B cell (primary cell): ENCODE measurements around the gene SMC1B. TPM values are rescaled to one million over a fixed set of nuclear protein-coding genes. Genes with fewer than 3 reads are reported as not detected.

Source experiments
- ATAC-seq: fragments of 200-7000 bp; cut with Tn5 transposase; one replicate; pipeline ENCODE4 v1.10.0; 2021; ENCODE audit warnings: low read depth, mild to moderate bottlenecking, moderate number of reproducible peaks, moderate library complexity
- CTCF ChIA-PET: fragments of 350-600 bp; sonication (Branson Sonifier 250); formaldehyde crosslinking; loops from one replicate; lab custom pipeline; 2021; ENCODE audit warnings: antibody characterized with exemption, inconsistent platforms; lab: Charles Lee
- POLR2A ChIA-PET: fragments of 350-600 bp; sonication (Branson Sonifier 250); formaldehyde crosslinking; loops from one replicate; lab custom pipeline; 2021; ENCODE audit warnings: antibody characterized with exemption; lab: Charles Lee
- DNase-seq: peaks from one replicate; pipeline ENCODE4 v3.0.0; 2013
- H2AFZ ChIP-seq: 2 replicates; pipeline ENCODE4 v1.6.1; 2012; ENCODE audit warnings: mild to moderate bottlenecking, low read depth, low read length; ENCODE audit not compliant: insufficient read depth, poor library complexity, severe bottlenecking
- H3K27ac ChIP-seq, 2 donors: 1 replicate in 1 of 2; 2 replicates in 1 of 2; pipeline ENCODE4 v1.5.1; 2012 to 2013; ENCODE audit warnings: low read length in 2 of 2, mild to moderate bottlenecking in 2 of 2, moderate library complexity in 1 of 2
- H3K27me3 ChIP-seq, 4 experiments: fragments of 200-600 bp in 1 of 4; sonication (generic) in 1 of 4; replicated peaks in 1 of 4; 1 replicate in 2 of 4; 2 replicates in 2 of 4; pipeline versions ENCODE4 v1.6.1 to v1.7.0; 2013 to 2016; ENCODE audit warnings: low read length in 3 of 4, mild to moderate bottlenecking in 2 of 4, mixed read lengths in 1 of 4, moderate library complexity in 1 of 4; ENCODE audit not compliant: insufficient read depth in 4 of 4, control insufficient read depth in 3 of 4; ENCODE audit errors: control extremely low read depth in 1 of 4
- H3K36me3 ChIP-seq, 2 experiments: replicated peaks in 1 of 2; 1 replicate in 1 of 2; 2 replicates in 1 of 2; pipeline versions ENCODE4 v1.6.1 to v1.7.1; 2013; ENCODE audit warnings: low read length in 1 of 2; ENCODE audit not compliant: insufficient read depth in 2 of 2, control insufficient read depth in 1 of 2; ENCODE audit errors: control extremely low read depth in 1 of 2, extremely low read depth in 1 of 2
- H3K4me1 ChIP-seq, 2 donors: fragments of 200-600 bp in 1 of 2; sonication (generic) in 1 of 2; 1 replicate in 1 of 2; 2 replicates in 1 of 2; pipeline versions ENCODE4 v1.5.1 to v1.6.1; 2013 to 2017; ENCODE audit warnings: low read length in 2 of 2; ENCODE audit not compliant: control insufficient read depth in 2 of 2, insufficient read depth in 2 of 2
- H3K4me2 ChIP-seq: replicated peaks from 2 replicates; pipeline ENCODE3; 2012; ENCODE audit warnings: mild to moderate bottlenecking, low read depth, low read length; ENCODE audit not compliant: poor library complexity, severe bottlenecking
- H3K4me3 ChIP-seq, 5 experiments: fragments of 200-600 bp in 1 of 5; sonication (generic) in 1 of 5; 1 replicate in 3 of 5; 2 replicates in 2 of 5; pipeline versions ENCODE4 v1.5.1 to v1.7.0; 2011 to 2016; ENCODE audit warnings: low read length in 4 of 5, mild to moderate bottlenecking in 4 of 5, low read depth in 2 of 5, control low read depth in 1 of 5, moderate library complexity in 1 of 5; ENCODE audit not compliant: insufficient read depth in 1 of 5; ENCODE audit errors: control extremely low read depth in 1 of 5, extremely low read depth in 1 of 5
- H3K79me2 ChIP-seq: fragments of 200-600 bp; sonication (generic); one replicate; pipeline ENCODE4 v1.6.0; 2016; ENCODE audit warnings: low read length; ENCODE audit not compliant: control insufficient read depth, insufficient read depth
- H3K9ac ChIP-seq: fragments of 200-600 bp; sonication (generic); 2 replicates; pipeline ENCODE4 v1.6.1; 2017; ENCODE audit warnings: mild to moderate bottlenecking, low read length, moderate library complexity
- H3K9me3 ChIP-seq, 3 donors: one replicate each; pipeline versions ENCODE4 v1.6.1 to v1.7.1; 2013; ENCODE audit warnings: low read length in 2 of 3; ENCODE audit not compliant: control insufficient read depth in 2 of 3, insufficient read depth in 1 of 3; ENCODE audit errors: control extremely low read depth in 1 of 3
- H4K20me1 ChIP-seq: 2 replicates; pipeline ENCODE4 v1.6.0; 2012; ENCODE audit warnings: mild to moderate bottlenecking, low read length; ENCODE audit not compliant: insufficient read depth, control insufficient read depth, poor library complexity, severe bottlenecking
- H3K27ac Mint-ChIP-seq: one replicate; pipeline ENCODE4 v1.8.0; 2021; ENCODE audit warnings: mixed read lengths
- H3K27me3 Mint-ChIP-seq: one replicate; pipeline ENCODE4 v1.8.0; 2021; ENCODE audit warnings: mixed read lengths
- H3K4me1 Mint-ChIP-seq: one replicate; pipeline ENCODE4 v1.8.0; 2021; ENCODE audit warnings: mixed read lengths
- H3K4me3 Mint-ChIP-seq: one replicate; pipeline ENCODE4 v1.8.0; 2021; ENCODE audit warnings: mixed read lengths
- H3K9me3 Mint-ChIP-seq: one replicate; pipeline ENCODE4 v1.8.0; 2022; ENCODE audit warnings: mixed read lengths; ENCODE audit not compliant: insufficient read depth
- EZH2 ChIP-seq: IDR thresholded peaks from 2 replicates; pipeline ENCODE4 v1.6.1; 2012; ENCODE audit warnings: borderline replicate concordance, low read depth, mild to moderate bottlenecking, moderate library complexity, low read length; ENCODE audit not compliant: insufficient read depth, poor library complexity, severe bottlenecking
- WGBS: methylation state at CpG from one replicate; pipeline ENCODE4 v1.1.5; 2013; ENCODE audit warnings: missing lambda C conversion rate; ENCODE audit not compliant: insufficient coverage; 5-methylcytosine and 5-hydroxymethylcytosine counted together
- intact Hi-C: fragments of 100-400 bp; cut with micrococcal nuclease; formaldehyde crosslinking; loops from one replicate; pipeline ENCODE4 v1.10.0; 2022
- polyA plus RNA-seq: library from polyadenylated mRNA; depleted of rRNA; stranded (reverse); fragments of >200 nt; gene quantifications from 2 replicates; pipeline ENCODE4 v1.2.3, GENCODE V29; 2012
- total RNA-seq, 2 donors: library from RNA; stranded (reverse); fragments of 120-200 nt in 1 of 2; gene quantifications; 1 replicate in 1 of 2; 2 replicates in 1 of 2; pipeline versions ENCODE4 v1.2.3 to v1.2.4, GENCODE V29; 2013 to 2022
- TF ChIP-seq, protein P1 (sequence below): fragments of 200-600 bp; IDR thresholded peaks from one replicate; pipeline ENCODE4 v1.8.0; 2022; ENCODE audit warnings: antibody characterized with exemption, mild to moderate bottlenecking

Gene SMC1B
- total and polyA plus RNA-seq, 2 donors (not counting 1 experiment from before 2014, with no cell fraction given), result 0.07 TPM; not detected in 1

DNA sequence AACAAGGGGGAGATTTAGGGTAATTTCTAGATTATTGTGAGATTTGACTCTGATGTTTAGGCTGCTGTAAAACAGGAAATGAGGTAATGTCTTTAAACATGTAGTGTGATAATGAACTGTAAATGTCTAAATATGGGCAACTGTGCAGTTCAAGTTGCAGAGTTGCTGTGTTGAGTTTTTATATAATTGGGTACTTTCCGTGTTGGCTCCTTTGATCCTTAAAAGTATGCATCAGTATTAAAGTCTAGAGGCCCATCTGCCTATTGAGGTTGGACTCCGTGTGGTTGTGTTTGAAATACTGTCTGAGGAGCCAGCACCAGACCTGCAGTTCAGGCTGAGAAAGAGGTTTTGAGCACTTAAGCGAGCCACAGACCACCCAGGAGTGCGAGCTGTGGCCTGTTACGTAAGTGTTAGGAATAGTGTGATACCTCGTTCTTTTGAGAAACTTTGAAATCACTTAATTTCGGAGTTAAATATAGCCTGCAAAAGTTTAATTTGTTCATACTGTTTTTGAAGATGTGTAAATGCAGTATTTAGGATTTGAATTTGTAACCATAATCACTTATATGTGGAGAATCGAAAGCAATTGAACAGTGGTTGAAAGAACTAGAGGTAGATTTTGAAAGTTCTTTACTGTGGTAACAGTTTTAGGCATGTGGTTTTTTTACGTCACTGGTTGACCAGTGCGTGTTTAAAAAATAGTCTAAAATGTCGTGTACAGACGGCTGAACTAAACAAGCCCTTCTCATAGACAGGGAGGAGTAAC lies 94.7 kb downstream of the SMC1B start:
- peak; percentile 63 for ATAC-seq
- Histone ChIP-seq H3K79me2 (peaks cover 81% of the 10 kb centered on the region), H2AFZ (peak overlapping the region; percentile 80), H3K9ac (peak overlapping the region; percentile 65), H3K36me3 (peaks cover 0 to 22% of the 10 kb centered on the region in 2 experiments), H3K4me2 (peak overlapping the region; percentile 65), H4K20me1 (peaks cover 5% of the 10 kb centered on the region), H3K4me1 (peaks cover 25 to 28% of the 10 kb centered on the region in 2 donors), H3K27ac (peak overlapping the region; percentile 89 to 97), H3K4me3 (peak overlapping the region in 4 of 5 experiments; percentile 9 to 17 (median 16)), H3K27me3 (no peaks in the 10 kb centered on the region), H3K9me3 (no peaks in the 10 kb centered on the region)
- intact Hi-C loops, result loop anchor here (1.0 to 5.0 kb wide), 5 partner anchors 8 to 155 kb away; partner anchors contain the start of genes NUP50 and UPK3A
- DNase-seq, result no peak
- Mint-ChIP-seq H3K27me3 (no peaks in the 10 kb centered on the region), H3K4me3 (peak overlapping the region; percentile 89), H3K9me3 (no peaks in the 10 kb centered on the region), H3K4me1 (peaks cover 42% of the 10 kb centered on the region), H3K27ac (peak overlapping the region; percentile 97)
- ChIA-PET CTCF (interaction anchor here (0.9 kb wide), 1 partner anchor 22 kb away, joined by 3 read pairs; no protein-coding TSS in a partner anchor), POLR2A (no interaction called here)
- WGBS, result 75% methylated on average over 12 of the region's 12 CpGs
- TF ChIP-seq, protein P1, sequence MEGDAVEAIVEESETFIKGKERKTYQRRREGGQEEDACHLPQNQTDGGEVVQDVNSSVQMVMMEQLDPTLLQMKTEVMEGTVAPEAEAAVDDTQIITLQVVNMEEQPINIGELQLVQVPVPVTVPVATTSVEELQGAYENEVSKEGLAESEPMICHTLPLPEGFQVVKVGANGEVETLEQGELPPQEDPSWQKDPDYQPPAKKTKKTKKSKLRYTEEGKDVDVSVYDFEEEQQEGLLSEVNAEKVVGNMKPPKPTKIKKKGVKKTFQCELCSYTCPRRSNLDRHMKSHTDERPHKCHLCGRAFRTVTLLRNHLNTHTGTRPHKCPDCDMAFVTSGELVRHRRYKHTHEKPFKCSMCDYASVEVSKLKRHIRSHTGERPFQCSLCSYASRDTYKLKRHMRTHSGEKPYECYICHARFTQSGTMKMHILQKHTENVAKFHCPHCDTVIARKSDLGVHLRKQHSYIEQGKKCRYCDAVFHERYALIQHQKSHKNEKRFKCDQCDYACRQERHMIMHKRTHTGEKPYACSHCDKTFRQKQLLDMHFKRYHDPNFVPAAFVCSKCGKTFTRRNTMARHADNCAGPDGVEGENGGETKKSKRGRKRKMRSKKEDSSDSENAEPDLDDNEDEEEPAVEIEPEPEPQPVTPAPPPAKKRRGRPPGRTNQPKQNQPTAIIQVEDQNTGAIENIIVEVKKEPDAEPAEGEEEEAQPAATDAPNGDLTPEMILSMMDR, result no peak
- no peak for TF ChIP-seq EZH2

DNA sequence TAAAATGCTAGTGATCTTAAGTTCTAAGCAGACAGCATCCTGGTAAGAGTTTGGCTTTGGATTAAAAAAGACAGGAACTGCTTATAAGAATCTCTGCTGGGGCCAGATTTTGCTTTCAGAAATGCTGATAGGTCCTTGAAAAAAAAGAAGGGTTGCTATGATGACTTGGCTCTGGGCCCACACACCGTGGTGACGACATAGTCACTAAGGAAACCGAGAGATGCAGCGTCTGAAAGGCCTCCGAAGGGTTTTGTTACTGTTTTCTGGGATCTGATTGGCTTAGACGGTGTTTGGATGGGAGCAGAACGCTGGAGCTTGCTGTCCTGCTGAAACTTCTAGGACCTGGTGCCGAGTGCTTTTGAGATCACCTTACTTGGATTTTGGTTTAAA lies 95.2 kb downstream of the SMC1B start:
- Histone ChIP-seq H2AFZ (peak overlapping the region; percentile 80), H3K4me1 (peaks cover 25 to 28% of the 10 kb centered on the region in 2 donors), H3K4me3 (peak overlapping the region in 4 of 5 experiments; percentile 9 to 17 (median 16)), H3K4me2 (peak overlapping the region; percentile 65), H3K27me3 (no peaks in the 10 kb centered on the region), H3K27ac (peak overlapping the region; percentile 89 to 97), H4K20me1 (peaks cover 5% of the 10 kb centered on the region), H3K36me3 (peaks cover 0 to 16% of the 10 kb centered on the region in 2 experiments), H3K79me2 (peaks cover 81% of the 10 kb centered on the region), H3K9me3 (no peaks in the 10 kb centered on the region), H3K9ac (peak overlapping the region; percentile 65)
- H3K27ac Mint-ChIP-seq, result peak overlapping the region; percentile 97
- H3K9me3 Mint-ChIP-seq, result no peaks in the 10 kb centered on the region
- POLR2A ChIA-PET, result no interaction called here
- ATAC-seq (peak; percentile 88), DNase-seq (peak; percentile 89)
- TF ChIP-seq, protein P1, result no peak
- no peak for TF ChIP-seq EZH2
- no peaks in the 10 kb centered on the region for H3K27me3 Mint-ChIP-seq
- CTCF ChIA-PET, result interaction anchor here (0.9 kb wide), 1 partner anchor 23 kb away, joined by 3 read pairs; no protein-coding TSS in a partner anchor
- intact Hi-C loops, result loop anchor here (1.0 to 5.0 kb wide), 5 partner anchors 8 to 155 kb away; partner anchors contain the start of genes NUP50 and UPK3A
- WGBS, result 12% methylated on average over 8 of the region's 8 CpGs
- peak overlapping the region; percentile 89 for H3K4me3 Mint-ChIP-seq
- H3K4me1 Mint-ChIP-seq, result peaks cover 44% of the 10 kb centered on the region
